Stimulated activated naive CD4-positive, alpha-beta T cell (primary cell): Measurements from ENCODE around the gene BHLHE40.
"Not testable (repeated sequence)": the region's sequence is repeated elsewhere in the genome, so short reads cannot be mapped to it uniquely, and the experiment has no call there.

Experiments
- DNase-seq, 6 experiments: peaks; one replicate each; lab custom pipeline; 2025; lab: John Stamatoyannopoulos, UW

The BHLHE40 gene

DNA sequence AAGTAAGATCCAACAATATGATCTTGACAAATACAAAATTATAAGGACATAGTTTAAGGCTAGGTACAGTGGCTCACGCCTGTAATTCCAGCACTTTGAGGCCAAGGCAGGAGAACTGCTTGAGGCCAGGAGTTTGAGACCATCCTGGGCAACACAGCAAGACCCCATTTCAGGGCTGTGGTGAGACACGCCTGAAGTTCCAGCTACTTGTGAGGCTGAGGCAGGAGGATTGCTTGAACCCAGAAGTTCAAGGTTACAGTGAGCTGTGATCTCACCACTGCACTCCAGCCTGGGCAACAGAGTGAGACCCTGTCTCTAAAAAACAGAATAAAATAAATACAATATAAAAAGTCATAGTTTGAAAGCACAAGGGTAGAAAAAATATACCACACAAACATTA, 17.4 kb upstream of the BHLHE40 start:
- not testable (repeated sequence) for DNase-seq

DNA sequence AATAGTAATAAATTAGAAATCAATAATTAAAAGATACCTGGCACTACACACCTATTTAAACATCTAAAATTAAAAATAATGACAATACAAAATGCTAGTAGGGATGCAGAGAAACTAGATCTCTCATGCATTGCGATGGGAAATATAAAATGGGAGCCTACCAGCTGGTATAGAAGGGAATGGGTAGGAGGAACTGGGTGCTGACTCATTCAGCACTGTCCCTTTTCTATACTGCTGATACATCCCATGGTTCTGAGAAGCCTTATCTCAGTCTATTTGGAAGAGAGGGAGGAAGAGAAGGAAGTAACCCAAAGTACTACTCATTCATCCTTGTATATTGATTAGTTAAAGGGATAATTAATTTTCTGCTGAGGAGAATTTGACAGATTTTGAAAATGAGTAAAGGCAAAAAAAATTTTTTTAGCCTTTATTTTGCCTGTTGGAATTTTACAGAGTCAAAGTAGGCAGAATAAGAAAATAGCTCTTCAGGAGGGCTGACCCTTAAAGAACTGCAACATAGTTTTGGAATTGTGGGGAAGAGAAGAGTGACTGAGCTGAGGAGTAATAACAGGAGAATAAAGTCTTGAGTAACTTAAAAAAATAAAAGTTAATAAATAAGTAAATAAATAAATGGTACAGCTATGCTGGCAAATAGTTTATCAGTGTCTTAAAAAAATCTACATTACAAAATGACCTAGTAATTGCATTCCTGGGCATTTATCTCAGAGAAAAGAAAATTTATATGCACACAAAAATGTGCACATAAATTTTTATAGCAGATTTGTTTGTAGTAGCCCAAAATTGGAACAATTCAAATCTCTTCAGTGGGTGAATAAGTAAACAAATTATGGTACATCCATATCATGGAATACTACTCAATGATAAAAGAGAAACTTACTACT, 15.3 kb upstream of the BHLHE40 start:
- DNase-seq = no peak

DNA sequence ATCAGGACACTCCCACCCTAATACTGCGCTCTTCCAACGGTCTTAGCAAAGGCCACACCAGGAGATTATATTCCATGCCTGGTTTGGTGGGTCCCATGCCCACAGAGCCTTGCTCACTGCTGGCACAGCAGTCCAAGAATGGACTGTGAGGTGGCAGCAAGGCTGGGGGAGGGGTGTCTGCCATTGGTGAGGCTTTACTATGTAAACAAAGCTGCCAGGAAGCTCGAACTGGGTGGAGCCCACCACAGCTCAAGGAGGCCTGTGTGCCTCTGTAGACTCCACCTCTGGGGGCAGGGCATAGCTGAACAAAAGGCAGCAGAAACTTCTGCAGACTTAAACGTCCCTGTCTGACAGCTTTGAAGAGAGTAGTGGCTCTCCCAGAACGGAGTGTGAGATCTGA, 13.2 kb upstream of the BHLHE40 start:
- DNase-seq = peak in 4 of 6 experiments; percentile 3 to 28 (median 21)

DNA sequence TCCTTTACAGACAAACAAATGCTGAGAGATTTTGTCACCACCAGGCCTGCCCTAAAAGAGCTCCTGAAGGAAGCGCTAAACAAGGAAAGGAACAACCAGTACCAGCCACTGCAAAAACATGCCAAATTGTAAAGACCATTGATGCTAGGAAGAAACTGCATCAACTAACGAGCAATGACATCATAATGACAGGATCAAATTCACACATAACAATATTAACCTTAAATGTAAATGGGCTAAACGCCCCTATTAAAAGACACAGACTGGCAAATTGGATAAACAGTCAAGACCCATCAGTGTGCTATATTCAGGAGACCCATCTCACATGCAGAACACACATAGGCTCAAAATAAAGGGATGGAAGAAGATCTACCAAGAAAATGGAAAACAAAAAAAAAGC, 11.6 kb upstream of the BHLHE40 start:
- not testable (repeated sequence) for DNase-seq

DNA sequence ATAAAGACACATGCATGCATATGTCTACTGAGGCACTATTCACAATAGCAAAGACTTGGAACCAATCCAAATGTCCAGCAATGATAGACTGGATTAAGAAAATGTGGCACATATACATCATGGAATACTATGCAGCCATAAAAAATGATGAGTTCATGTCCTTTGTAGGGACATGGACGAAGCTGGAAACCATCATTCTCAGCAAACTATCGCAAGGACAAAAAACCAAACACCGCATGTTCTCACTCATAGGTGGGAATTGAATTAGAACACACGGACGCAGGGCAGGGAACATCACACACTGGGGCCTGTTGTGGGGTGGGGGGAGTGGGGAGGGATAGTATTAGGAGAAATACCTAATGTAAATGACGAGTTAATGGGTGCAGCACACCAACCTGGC, 7.8 kb upstream of the BHLHE40 start:
- not testable (repeated sequence) for DNase-seq

DNA sequence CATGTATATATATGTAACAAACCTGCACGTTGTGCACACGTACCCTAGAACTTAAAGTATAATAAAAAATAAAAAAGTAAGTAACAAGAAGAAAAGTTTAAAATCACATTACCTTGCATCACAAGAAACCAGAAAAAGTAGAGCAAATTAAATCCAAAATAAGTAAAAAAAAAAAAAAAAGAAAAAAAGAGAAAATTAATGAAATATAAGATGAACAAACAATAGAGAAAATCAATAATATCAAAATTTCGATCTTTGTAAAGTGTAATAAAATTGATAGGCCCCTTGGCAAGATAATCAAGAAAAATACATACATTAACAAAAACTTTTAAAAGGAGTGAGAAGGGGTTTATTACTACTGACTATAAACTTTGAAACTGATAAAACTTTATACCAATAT, 7.4 kb upstream of the BHLHE40 start:
- no peak for DNase-seq

DNA sequence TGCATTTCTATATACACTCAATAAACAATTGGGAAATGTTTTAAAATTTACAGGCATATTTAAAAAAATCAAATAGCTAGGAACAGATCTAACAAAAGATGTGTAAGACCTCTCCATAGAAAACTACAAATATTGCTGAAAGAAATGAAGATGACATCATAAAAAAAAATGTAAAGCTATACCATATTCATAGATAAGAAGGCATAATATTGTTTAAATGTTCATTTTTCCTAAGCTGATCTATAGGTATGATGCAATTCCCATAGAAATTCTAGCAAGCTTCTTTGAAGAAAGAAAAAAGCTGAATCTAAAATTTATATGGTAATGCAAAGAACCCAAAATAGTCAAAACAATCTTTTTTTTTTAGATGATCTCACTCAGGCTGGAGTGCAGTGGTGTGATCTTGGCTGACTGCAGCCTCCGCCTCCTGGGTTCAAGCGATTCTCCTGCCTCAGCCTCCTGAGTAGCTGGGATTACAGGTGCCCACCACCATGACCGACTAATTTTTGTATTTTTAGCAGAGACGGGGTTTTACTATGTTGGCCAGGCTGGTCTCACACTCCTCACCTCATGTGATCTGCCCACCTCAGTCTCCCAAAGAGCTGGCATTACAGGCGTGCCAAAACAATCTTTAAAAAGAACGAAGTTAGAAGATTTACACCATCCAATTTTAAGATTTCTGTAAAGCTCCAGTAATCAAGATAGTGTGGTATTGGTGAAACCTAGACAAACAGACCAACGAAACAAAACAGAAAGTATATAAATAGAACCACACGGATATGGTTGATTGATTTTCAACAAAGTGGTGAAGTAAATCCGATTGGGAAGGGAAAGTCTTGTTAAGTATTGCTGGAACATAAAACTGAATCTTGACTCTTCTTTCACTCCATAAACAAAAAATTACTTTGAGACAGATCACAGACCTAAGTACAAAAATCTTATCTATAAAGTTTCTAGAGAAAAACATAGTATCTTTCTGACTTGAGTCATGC, 6.3 kb upstream of the BHLHE40 start:
- no peak for DNase-seq

DNA sequence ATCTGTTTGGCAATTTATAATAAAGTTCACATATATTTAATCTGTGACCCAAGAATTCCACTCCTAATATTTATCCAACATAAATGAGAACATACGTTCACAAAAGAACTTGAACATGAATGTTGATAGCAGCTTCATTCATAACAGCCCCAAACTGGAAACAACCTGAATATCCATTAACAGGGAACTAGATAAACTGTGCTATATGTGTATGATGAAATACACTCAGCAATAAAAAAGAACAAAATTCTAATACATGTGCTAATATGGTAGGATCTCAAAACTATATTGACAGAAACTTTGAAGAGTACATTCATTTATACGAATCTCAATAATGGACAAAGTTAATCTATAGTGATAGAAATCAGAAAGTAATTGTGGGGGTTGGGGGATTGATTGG, 5.1 kb upstream of the BHLHE40 start:
- DNase-seq = no peak

DNA sequence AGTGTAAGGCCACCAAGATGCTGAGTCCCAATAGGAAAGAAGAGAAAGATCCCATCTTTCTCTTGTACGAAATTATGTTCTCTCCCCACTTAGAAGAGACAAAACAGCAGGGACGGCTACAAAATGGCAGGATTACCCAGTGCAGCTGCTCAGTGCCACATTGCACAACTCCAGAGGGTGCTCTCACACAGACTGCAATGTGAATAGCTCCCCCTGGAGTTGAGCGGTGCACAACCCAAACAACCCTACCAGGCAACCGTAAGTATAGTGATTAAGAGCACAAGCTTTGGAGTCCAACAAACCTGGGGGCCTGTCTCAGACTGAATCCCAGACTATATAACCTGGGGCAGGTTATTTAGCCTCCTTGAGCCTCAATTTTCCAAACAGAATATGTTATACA, 3.1 kb upstream of the BHLHE40 start:
- DNase-seq = peak in 1 of 6 experiments; percentile 18

DNA sequence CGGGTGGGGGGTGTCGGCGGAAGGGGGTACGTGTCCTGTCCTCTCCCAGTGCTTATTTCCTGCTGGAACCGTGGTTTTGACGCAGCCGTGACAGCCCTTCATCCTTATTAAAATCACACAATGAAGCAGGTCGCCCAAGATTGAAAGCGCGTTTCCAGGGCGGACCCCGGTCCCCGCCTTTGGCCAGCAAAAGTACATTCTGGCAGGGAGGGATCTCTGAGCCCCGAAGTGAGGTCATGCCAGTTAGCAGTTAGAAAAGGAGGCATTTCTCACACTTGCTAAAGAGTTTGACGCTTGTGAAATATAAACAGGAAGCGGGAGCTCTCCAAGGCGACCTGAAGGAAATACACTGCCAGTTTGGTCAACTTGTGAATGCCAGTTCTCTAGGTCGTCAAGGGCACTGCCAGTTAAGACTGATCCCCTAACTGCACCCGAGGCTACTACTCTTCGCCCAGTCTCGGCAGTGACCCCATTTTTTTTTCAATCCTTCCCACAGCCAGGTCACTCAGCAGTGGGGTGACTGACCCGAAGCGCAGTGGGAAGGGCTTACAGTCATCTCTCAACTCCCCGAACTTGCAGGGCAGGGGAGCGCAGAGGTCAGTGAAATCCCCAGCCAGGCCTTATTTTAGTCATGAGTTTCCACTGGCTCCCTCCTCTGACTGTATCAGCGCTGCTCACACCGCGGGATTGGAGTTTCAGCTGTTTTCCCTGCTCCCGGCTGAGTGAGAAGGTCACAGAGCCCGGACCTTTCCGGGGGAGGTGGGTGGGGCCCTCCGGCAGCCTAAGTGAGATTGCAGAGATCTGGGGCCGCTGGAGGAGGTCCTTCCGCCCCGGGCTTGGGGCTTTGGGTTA, 2.0 kb upstream of the BHLHE40 start:
- peak in 3 of 6 experiments; percentile 17 to 28 (median 25) for DNase-seq

DNA sequence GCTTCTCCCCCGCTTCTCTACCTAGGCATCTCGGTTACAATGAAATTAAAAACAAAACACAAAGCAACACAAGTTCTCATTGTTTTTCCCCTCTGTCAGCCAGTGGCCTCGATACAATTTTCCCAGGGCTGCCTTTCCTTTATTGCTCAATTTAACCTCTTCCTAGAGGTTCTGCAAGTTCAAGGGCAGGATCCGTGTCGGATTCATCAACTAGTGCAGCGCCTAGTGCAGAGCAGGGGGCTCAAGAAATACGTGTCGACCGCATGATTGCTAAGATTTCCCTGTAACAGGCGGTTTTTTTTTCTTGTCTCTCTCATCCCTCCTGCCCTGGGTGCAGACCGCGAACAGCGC, 1.4 kb upstream of the BHLHE40 start:
- peak in 3 of 6 experiments; percentile 33 to 41 (median 40) for DNase-seq

DNA sequence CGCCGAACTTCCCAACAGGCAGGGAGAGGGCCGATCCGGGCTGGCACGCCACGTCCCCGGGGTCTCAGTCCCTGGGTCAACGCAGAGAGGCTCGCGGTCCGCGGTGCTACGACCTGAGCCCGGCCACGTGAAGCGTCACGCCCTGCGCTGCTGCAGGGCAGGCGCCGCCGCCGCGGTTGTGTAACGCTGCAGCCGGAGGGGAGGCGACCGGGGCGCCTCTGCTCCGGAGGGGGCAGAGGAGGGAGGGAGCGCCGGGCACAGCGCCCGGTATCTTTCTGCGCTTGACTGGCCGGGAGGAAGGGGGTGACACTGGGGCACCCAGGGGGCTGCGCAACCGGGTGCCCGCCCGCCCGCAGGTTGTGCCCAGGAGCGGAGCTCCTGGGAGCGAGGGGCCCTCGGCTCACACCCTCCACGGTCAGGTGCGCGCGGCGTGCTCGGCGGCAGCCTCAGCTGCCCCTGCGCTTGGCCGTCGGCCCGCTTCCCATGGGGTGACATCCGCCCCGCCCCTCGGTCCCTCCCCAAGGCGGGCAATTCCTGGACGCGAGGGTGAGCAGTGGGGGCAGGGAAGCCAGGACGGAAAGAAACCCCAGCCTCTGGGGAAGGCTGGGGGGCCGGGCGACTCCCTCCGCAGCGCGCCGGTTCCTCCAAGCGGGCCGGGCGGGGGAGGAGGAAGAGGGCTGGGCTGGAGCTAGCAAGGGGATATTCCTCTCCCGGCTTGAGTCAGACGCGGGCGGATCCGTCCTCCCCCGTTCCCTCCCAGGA, 852 bp upstream of the BHLHE40 start:
- peak in 5 of 6 experiments; percentile 28 to 52 (median 39) for DNase-seq

DNA sequence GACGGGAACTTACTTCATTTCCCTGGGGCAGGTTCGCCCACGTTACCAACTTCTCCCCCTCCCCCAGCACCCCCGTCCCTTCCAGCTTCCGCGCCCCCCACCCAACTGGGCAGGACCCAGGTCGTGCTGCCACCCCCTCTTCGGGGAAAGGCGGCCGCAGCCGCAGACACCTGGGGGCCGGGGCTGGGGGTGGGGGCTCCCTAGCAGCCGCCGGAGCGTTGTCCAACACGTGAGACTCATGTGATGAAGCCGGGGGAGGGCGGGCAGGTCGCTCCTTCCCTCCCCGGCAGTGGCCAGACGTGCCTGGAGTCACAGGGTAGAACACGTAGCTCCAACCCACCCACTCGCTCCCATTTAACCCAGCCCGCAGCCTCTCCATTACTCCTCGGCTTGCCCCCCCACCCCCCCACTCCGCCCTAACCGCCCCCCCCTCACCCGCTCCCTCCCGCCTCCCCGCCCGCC, 240 bp upstream of the BHLHE40 start:
- DNase-seq = peak in 5 of 6 experiments; percentile 36 to 58 (median 50)

DNA sequence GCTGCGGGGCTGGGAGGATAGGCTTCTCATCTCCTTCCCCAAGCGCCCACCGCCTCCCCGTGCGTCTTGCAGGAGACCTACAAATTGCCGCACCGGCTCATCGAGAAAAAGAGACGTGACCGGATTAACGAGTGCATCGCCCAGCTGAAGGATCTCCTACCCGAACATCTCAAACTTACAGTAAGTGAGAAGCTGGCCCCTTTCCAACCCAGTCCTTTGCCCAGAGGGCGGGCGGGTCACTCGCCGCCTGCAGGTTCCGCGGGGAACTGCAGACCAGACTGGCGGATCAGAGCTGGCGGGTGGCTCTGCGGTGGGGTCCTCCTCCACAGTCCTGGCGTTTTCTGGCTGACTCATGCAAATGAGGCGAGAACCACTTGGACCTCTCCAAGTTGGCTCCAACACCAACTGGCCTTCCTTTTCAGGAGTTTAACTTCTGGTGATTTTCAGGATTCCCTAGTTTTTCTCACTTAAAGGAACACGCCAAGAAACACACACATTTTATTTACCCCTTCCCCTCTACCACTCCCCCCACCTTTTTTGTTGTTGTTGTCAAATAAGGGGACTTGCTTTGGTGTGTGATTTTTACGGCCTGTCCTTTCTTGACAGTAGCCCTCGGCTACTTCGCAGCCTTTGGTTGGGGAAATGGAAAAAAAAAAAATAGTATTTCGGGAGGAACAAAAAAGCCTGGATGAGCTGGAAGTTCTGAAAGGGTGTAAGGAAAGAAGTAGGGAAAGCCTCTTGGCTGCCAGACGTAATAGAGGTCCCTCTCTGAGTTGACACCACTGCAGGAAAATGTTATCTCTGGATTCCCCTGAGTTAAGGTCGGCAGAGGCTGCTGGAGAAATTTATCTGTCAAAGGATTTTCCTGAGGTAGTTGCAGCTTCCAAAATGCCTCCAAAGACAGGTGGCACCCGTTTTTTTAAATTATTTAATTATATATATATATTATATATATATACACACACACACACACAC, 1.3 kb downstream of the BHLHE40 start:
- peak; percentile 52 to 84 (median 70) for DNase-seq

DNA sequence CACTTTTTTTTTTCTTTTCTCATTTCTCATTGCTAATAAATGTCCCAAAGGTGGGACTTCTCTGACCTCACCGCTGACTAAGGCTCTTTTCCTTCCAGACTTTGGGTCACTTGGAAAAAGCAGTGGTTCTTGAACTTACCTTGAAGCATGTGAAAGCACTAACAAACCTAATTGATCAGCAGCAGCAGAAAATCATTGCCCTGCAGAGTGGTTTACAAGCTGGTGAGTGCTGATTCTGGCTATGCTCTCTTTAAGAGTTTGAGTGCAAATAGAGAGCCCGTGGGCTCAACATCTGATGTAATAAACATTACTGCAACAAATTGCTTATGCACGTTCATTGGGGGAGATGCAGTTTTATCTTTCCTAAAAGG, 2.0 kb downstream of the BHLHE40 start:
- DNase-seq = no peak

DNA sequence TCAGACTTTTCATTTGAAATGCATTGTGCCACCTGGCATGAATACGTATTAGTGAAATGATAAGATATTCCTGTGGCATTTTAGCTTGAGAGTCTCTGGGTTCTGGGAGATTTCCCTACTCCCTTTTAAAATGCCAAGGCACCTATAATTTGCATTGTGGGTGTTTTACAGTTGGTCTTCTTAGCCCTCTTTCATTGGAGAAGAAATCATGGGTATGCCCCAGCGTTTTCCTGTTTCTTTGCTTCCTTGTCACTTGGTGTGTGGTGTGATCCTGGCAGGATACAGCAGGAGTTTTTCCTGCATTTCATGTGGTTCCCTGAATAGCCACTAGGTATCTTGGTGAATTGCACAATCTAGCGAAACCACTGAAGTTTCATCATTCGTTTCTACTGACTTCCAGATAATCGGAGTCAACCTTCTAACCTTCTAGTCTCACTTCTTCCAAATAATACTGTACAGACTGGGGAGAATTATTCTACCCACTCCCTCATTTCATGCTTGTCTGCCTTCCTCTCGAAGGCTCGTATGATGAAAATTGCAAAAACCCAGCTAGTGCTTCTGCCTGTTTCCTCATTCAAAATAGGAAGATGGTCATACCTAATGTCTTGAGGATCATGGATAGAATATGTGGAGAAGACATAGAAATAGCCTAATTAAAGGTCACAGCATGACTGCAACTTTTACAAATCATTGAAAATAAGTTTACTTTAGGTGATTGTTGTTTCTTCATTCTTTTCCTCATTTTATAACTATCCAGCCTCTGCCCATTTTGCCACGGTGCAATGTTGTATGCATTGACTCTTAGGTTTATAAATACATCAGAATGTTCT, 2.6 kb downstream of the BHLHE40 start:
- no peak for DNase-seq

DNA sequence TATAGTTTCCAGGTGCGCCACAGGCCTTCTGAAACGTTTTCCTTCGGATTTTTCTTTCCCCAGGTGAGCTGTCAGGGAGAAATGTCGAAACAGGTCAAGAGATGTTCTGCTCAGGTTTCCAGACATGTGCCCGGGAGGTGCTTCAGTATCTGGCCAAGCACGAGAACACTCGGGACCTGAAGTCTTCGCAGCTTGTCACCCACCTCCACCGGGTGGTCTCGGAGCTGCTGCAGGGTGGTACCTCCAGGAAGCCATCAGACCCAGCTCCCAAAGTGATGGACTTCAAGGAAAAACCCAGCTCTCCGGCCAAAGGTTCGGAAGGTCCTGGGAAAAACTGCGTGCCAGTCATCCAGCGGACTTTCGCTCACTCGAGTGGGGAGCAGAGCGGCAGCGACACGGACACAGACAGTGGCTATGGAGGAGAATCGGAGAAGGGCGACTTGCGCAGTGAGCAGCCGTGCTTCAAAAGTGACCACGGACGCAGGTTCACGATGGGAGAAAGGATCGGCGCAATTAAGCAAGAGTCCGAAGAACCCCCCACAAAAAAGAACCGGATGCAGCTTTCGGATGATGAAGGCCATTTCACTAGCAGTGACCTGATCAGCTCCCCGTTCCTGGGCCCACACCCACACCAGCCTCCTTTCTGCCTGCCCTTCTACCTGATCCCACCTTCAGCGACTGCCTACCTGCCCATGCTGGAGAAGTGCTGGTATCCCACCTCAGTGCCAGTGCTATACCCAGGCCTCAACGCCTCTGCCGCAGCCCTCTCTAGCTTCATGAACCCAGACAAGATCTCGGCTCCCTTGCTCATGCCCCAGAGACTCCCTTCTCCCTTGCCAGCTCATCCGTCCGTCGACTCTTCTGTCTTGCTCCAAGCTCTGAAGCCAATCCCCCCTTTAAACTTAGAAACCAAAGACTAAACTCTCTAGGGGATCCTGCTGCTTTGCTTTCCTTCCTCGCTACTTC, 3.8 kb downstream of the BHLHE40 start:
- DNase-seq = no peak
